ENCODE results near the gene DDX1. TPM values are rescaled to one million over a fixed set of nuclear protein-coding genes. Genes with fewer than 3 reads are reported as not detected.

Gene DDX1
- total and polyA plus RNA-seq, 2 donors (not counting 1 experiment from before 2014, with no cell fraction given): 13.2 to 52.6 TPM

GRCh38 chr2:15634846-15635490 is 43.3 kb downstream of the DDX1 start:
- no peak overlapping the region for H3K4me3 Mint-ChIP-seq
- no peaks in the 10 kb centered on the region for H3K9me3 Mint-ChIP-seq (ENCODE audit: insufficient read depth)
- peaks cover 2% of the 10 kb centered on the region for H3K4me1 Mint-ChIP-seq
- H3K4me3 ChIP-seq (ENCODE audit: control extremely low read depth in 1 of 5, extremely low read depth in 1 of 5, insufficient read depth in 1 of 5, low read depth in 2 of 5, low read length in 4 of 5): no peak overlapping the region
- no peaks in the 10 kb centered on the region for H3K4me1 ChIP-seq (ENCODE audit: control insufficient read depth in 2 of 2, insufficient read depth in 2 of 2, low read length in 2 of 2)
- ATAC-seq (ENCODE audit: low read depth) (no peak), DNase-seq (no peak)
- no peaks in the 10 kb centered on the region for H4K20me1 ChIP-seq (ENCODE audit: control insufficient read depth, insufficient read depth, low read length, poor library complexity, severe bottlenecking)
- peaks cover 19 to 40% of the 10 kb centered on the region in 2 experiments for H3K36me3 ChIP-seq (replicated peaks in 1 of 2; ENCODE audit: control extremely low read depth in 1 of 2, control insufficient read depth in 1 of 2, extremely low read depth in 1 of 2, insufficient read depth in 2 of 2, low read length in 1 of 2)
- WGBS (ENCODE audit: insufficient coverage): no CpG with 5 or more reads among the region's 1 CpG
- POLR2A ChIA-PET: no interaction called here
- no peak overlapping the region for H2AFZ ChIP-seq (ENCODE audit: insufficient read depth, low read depth, low read length, poor library complexity, severe bottlenecking)
- H3K27me3 ChIP-seq (replicated peaks in 1 of 4; ENCODE audit: control extremely low read depth in 1 of 4, control insufficient read depth in 3 of 4, insufficient read depth in 4 of 4, low read length in 3 of 4): no peaks in the 10 kb centered on the region
- H3K9me3 ChIP-seq (ENCODE audit: control extremely low read depth in 1 of 3, control insufficient read depth in 2 of 3, insufficient read depth in 1 of 3, low read length in 2 of 3): no peaks in the 10 kb centered on the region
- CTCF ChIA-PET: interaction anchor here (1.0 kb wide), 1 partner anchor 29 kb away, joined by 3 read pairs; no protein-coding TSS in a partner anchor
- H3K27me3 Mint-ChIP-seq: no peaks in the 10 kb centered on the region
- no peaks in the 10 kb centered on the region for H3K79me2 ChIP-seq (ENCODE audit: control insufficient read depth, insufficient read depth, low read length)
- TF ChIP-seq CTCF (IDR thresholded peaks at IDR 0.05) (no peak), EZH2 (IDR thresholded peaks at IDR 0.05; ENCODE audit: borderline replicate concordance, insufficient read depth, low read depth, low read length, poor library complexity, severe bottlenecking) (no peak)
- H3K9ac ChIP-seq (ENCODE audit: low read length): no peak overlapping the region
- no peak overlapping the region for H3K27ac Mint-ChIP-seq
- H3K4me2 ChIP-seq (replicated peaks; ENCODE audit: low read depth, low read length, poor library complexity, severe bottlenecking): no peak overlapping the region
- intact Hi-C loops (cut with micrococcal nuclease): no loop called here
- H3K27ac ChIP-seq (ENCODE audit: low read length in 2 of 2): no peak overlapping the region

DNA sequence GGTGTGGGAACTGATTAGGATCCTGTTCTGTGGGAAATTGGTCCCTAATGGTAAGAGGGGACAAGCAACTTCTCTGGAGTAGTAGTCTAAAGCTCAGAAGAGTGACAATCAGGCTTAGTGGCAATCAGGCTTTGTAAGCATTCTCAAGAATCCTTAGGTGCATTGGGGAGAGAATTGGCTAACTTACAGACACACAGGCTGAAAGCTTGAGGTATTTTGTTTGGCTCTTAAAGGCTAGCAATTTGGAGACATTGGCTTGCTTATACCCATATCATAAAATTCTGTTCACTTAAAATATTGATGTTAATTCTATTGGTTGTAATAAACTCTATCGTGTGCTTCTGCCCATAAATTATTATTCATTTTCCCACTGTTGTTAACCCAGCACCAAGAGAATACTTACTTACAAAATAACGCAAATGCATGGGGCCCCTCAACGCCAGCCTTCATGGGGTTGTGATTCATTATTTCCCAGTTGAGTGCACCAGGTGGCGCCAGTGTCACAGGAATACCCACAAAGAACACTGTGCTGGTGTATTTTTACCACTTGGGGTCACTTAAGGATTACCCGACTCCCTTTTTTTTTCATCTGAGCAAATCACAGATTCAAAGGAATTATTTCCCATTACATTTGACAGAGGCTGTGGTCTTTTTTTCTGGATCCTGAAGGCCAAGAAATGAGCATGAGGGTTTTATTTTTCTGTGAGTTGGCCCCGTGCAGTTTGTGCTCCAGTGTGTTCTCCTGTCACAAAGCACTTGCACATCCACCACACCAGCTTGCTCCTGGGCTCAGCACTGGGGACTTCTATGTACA is 45.5 kb downstream of the DDX1 start:
- H3K4me3 ChIP-seq (ENCODE audit: control extremely low read depth in 1 of 5, extremely low read depth in 1 of 5, insufficient read depth in 1 of 5, low read depth in 2 of 5, low read length in 4 of 5): no peak overlapping the region
- H3K27me3 ChIP-seq (replicated peaks in 1 of 4; ENCODE audit: control extremely low read depth in 1 of 4, control insufficient read depth in 3 of 4, insufficient read depth in 4 of 4, low read length in 3 of 4): no peaks in the 10 kb centered on the region
- 5% methylated on average over 4 of the region's 6 CpGs for WGBS (ENCODE audit: insufficient coverage)
- peaks cover 3% of the 10 kb centered on the region for H3K4me1 Mint-ChIP-seq
- no peaks in the 10 kb centered on the region for H3K4me1 ChIP-seq (ENCODE audit: control insufficient read depth in 2 of 2, insufficient read depth in 2 of 2, low read length in 2 of 2)
- no peak overlapping the region for H3K27ac Mint-ChIP-seq
- H2AFZ ChIP-seq (ENCODE audit: insufficient read depth, low read depth, low read length, poor library complexity, severe bottlenecking): no peak overlapping the region
- ChIA-PET POLR2A (no interaction called here), CTCF (interaction anchor here (0.9 to 1.0 kb wide), 2 partner anchors 971 to 1119 kb away, joined by 3 read pairs; no protein-coding TSS in a partner anchor)
- no peak overlapping the region for H3K27ac ChIP-seq (ENCODE audit: low read length in 2 of 2)
- H3K9me3 Mint-ChIP-seq (ENCODE audit: insufficient read depth): peaks cover 6% of the 10 kb centered on the region
- no peak overlapping the region for H3K4me2 ChIP-seq (replicated peaks; ENCODE audit: low read depth, low read length, poor library complexity, severe bottlenecking)
- no peaks in the 10 kb centered on the region for H3K27me3 Mint-ChIP-seq
- no peaks in the 10 kb centered on the region for H4K20me1 ChIP-seq (ENCODE audit: control insufficient read depth, insufficient read depth, low read length, poor library complexity, severe bottlenecking)
- DNase-seq (peak; percentile 62), ATAC-seq (ENCODE audit: low read depth) (peak; percentile 66)
- intact Hi-C loops (cut with micrococcal nuclease): no loop called here
- H3K4me3 Mint-ChIP-seq: no peak overlapping the region
- peaks cover 5 to 23% of the 10 kb centered on the region in 2 experiments for H3K36me3 ChIP-seq (replicated peaks in 1 of 2; ENCODE audit: control extremely low read depth in 1 of 2, control insufficient read depth in 1 of 2, extremely low read depth in 1 of 2, insufficient read depth in 2 of 2, low read length in 1 of 2)
- H3K79me2 ChIP-seq (ENCODE audit: control insufficient read depth, insufficient read depth, low read length): no peaks in the 10 kb centered on the region
- H3K9ac ChIP-seq (ENCODE audit: low read length): no peak overlapping the region
- H3K9me3 ChIP-seq (ENCODE audit: control extremely low read depth in 1 of 3, control insufficient read depth in 2 of 3, insufficient read depth in 1 of 3, low read length in 2 of 3): peaks cover 0 to under 1% (median 0%) of the 10 kb centered on the region in 3 donors
- TF ChIP-seq CTCF (IDR thresholded peaks at IDR 0.05) (peak; percentile 94), EZH2 (IDR thresholded peaks at IDR 0.05; ENCODE audit: borderline replicate concordance, insufficient read depth, low read depth, low read length, poor library complexity, severe bottlenecking) (no peak)
